Thoracic aorta (tissue), 2 donors: ENCODE results near the gene KSR1. TPM values are rescaled to one million over a fixed set of nuclear protein-coding genes. Genes with fewer than 3 reads are reported as not detected.

Experiments used
- ATAC-seq: fragments of 150-250 bp; one replicate; pipeline ENCODE4 v1.8.0; 2017; ENCODE audit warnings: low read depth; ENCODE audit not compliant: insufficient number of reproducible peaks, low FRiP score
- DNase-seq: peaks from one replicate; pipeline ENCODE4 v3.0.0-alpha.2; 2020; ENCODE audit warnings: low spot score
- H3K27ac ChIP-seq, 2 donors: fragments of 200-600 bp; sonication (generic); 1 replicate in 1 of 2; 2 replicates in 1 of 2; pipeline ENCODE4 v1.5.1; 2016; ENCODE audit warnings: mild to moderate bottlenecking in 2 of 2, moderate library complexity in 2 of 2
- H3K27me3 ChIP-seq: fragments of 200-600 bp; sonication (generic); replicated peaks from 2 replicates; pipeline ENCODE4 v1.6.0; 2016; ENCODE audit warnings: mild to moderate bottlenecking; ENCODE audit not compliant: insufficient read depth
- H3K36me3 ChIP-seq: fragments of 200-600 bp; sonication (generic); one replicate; pipeline ENCODE4 v1.5.1; 2016
- H3K4me1 ChIP-seq, 2 donors: fragments of 200-600 bp; sonication (generic); 1 replicate in 1 of 2; 2 replicates in 1 of 2; pipeline versions ENCODE4 v1.5.1 to v1.6.0; 2016; ENCODE audit warnings: low read depth in 2 of 2, mild to moderate bottlenecking in 1 of 2; ENCODE audit not compliant: control insufficient read depth in 1 of 2
- H3K4me3 ChIP-seq: fragments of 200-600 bp; sonication (generic); 2 replicates; pipeline ENCODE4 v1.5.1; 2016; ENCODE audit warnings: mild to moderate bottlenecking
- H3K9me3 ChIP-seq: fragments of 200-600 bp; sonication (generic); 2 replicates; pipeline ENCODE4 v1.5.1; 2016
- CTCF ChIP-seq: fragments of 200-600 bp; sonication (generic); IDR thresholded peaks from one replicate; pipeline ENCODE4 v1.5.1; 2019; ENCODE audit warnings: antibody characterized with exemption
- total RNA-seq, 2 donors: library from RNA; depleted of rRNA; stranded (reverse); fragments of >200 nt; gene quantifications; one replicate each; pipeline versions ENCODE4 v1.1.0 to v1.2.3, GENCODE V29; 2016

Gene KSR1
- total RNA-seq, 2 donors from 2014 or later = 17.6 to 46.0 TPM

DNA sequence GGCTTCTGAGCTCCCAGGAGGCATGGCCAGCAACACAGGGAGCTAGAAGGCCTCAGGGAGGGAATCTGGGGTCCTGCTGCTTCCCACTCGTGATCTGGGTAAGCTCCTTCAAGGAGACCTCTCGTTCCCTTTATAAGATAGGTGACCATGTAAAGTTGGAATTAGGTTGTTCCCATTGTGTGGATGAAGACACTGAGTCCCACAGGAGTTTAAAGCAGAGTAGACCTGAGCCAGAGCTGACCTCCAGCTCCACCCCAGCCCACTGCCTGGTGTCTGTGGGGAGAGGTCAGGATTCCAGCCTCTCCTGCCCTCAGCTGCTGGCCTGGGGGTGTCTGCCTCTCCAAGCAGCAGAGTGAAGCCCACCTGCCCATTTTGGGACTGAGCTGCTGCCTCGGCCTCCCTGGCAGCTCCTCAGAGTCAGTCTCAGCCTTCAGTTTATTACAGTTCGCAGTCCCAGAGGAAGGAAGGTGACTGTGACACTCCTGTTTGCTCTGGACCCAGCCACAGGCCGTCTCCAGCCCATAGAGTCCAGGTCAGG lies 141.6 kb downstream of the KSR1 start:
- DNase-seq = no peak
- H3K4me3 ChIP-seq = no peak overlapping the region
- no peak for TF ChIP-seq CTCF
- peaks cover 6% of the 10 kb centered on the region for H3K36me3 ChIP-seq
- no peaks in the 10 kb centered on the region for H3K9me3 ChIP-seq
- H3K27ac ChIP-seq = no peak overlapping the region
- H3K27me3 ChIP-seq = no peaks in the 10 kb centered on the region
- no peak for ATAC-seq
- no peaks in the 10 kb centered on the region for H3K4me1 ChIP-seq

DNA sequence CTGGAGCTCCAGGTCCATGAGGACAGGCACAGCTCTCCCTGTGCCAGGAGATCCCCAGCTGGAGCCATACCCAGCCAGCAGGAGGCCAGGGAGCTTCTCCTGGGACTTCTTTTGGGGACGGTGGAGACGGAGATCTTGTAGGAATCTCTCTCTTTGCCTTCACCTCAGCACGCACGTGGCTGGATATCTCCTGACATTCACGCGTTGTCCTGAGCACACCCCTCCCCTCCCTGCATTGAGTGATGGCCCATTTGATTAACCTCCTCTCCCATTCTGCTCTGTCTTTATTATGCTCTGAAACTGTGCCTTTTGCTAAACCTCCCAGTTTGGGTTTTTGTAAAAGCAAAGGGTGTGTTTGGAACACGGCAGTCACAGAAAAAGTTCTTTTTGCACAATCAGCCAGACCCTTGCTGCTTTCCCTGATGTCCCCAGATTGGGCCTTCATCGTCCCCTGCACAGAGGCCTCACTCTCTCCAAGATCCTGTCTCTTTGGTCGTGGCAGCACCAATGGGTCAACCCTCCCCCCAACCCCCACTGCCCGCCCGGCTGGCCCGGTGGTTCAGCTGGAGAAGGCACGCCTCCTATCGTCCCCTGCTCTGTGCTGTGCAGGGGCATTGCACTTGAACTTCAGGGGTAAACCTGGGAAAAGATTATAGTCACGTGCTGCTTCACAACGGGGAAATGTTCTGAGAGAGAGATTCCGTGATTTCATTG lies 142.2 kb downstream of the KSR1 start:
- no peak for TF ChIP-seq CTCF
- Histone ChIP-seq H3K27me3 (no peaks in the 10 kb centered on the region), H3K36me3 (no peaks in the 10 kb centered on the region), H3K4me1 (no peaks in the 10 kb centered on the region), H3K9me3 (no peaks in the 10 kb centered on the region), H3K27ac (no peak overlapping the region), H3K4me3 (no peak overlapping the region)
- DNase-seq (no peak), ATAC-seq (no peak)

GRCh38 chr17:27600471-27600870 lies 144.2 kb downstream of the KSR1 start:
- no peak for DNase-seq
- Histone ChIP-seq H3K27ac (no peak overlapping the region), H3K9me3 (no peaks in the 10 kb centered on the region), H3K4me3 (no peak overlapping the region), H3K27me3 (no peaks in the 10 kb centered on the region), H3K4me1 (no peaks in the 10 kb centered on the region), H3K36me3 (peaks cover 4% of the 10 kb centered on the region)
- no peak for ATAC-seq
- TF ChIP-seq CTCF = no peak

DNA sequence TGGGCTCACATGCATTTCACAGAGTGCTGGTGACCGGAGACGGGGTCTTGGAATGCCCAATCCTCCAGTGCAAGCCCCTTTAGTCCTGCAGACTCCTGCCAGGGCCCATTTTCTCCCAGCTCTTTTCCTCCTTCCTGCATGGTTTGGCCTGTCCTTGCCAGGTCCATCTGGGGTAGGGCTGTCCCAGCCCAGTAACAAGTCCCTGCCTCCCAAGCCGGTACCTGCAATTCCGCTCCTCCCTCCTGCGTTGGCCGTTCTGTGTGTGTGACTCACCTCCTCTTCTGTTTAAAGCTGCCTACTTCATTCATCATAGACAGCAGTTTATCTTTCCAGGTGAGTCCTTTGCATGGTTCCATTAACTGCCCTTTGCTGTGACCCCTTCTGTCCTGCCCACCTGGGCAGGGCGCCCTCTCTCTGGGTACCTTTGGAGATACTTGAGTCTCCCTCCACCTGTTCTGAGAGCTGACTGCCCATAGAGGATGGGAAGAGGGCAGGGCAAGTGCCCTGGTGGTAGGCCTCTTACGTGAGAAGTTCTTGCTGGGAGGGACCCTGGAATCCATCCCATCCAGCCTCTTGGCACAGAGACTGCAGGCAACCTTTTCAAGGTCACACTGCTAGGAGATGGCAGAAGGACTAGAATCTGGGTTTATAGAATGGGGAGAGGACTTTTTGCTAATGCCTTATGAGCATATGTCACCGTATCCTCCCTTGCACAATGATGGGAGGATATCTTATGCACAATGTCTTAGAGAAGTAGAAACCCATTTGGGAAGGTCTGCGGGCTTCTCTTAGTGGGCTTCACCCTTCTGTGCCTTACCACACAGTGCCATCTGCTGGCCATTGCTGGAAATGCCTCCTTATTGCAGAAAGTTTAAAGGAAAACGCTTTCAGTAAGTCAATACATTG lies 145.1 kb downstream of the KSR1 start:
- Histone ChIP-seq H3K36me3 (peaks cover 10% of the 10 kb centered on the region), H3K27me3 (no peaks in the 10 kb centered on the region), H3K4me3 (no peak overlapping the region), H3K4me1 (no peaks in the 10 kb centered on the region), H3K9me3 (no peaks in the 10 kb centered on the region), H3K27ac (no peak overlapping the region)
- DNase-seq (peak; percentile 70), ATAC-seq (no peak)
- TF ChIP-seq CTCF = peak; percentile 93

DNA sequence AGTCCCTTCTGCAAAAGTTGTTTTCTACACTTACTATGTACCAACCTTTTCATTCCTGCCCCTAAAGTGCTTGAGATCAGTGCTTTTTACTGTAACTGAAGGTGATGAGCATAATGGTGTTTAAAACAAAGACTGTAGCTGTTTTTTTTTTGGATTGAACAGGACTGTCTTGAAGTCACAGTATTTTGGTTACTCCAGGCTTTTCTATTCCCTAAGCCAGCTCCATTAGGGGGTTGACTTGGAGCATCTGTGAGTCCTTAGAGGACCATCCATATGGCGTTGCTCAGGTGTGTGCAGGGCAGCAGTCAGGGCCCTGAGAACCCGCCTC lies 145.7 kb downstream of the KSR1 start:
- H3K4me1 ChIP-seq = no peaks in the 10 kb centered on the region
- DNase-seq (no peak), ATAC-seq (no peak)
- no peak overlapping the region for H3K4me3 ChIP-seq
- H3K27ac ChIP-seq = no peak overlapping the region
- H3K9me3 ChIP-seq = no peaks in the 10 kb centered on the region
- H3K27me3 ChIP-seq = no peaks in the 10 kb centered on the region
- no peak for TF ChIP-seq CTCF
- H3K36me3 ChIP-seq = peaks cover 10% of the 10 kb centered on the region
